Daoy (cell line): Measurements from ENCODE around the gene ACTL7B. TPM values are rescaled to one million over a fixed set of nuclear protein-coding genes. Genes with fewer than 3 reads are reported as not detected.
"Not testable (repeated sequence)": the region's sequence is repeated elsewhere in the genome, so short reads cannot be mapped to it uniquely, and the experiment has no call there.

Experiments used
- DNase-seq: peaks from one replicate; pipeline ENCODE4 v3.0.0-alpha.2; 2015; ENCODE audit warnings: low read depth
- total RNA-seq: library from RNA; depleted of rRNA; stranded (reverse); fragments of >200 nt; shearing (Covaris generic); gene quantifications from 2 replicates; pipeline ENCODE4 v1.2.3, GENCODE V29; 2014; rRNA removed

ACTL7B gene
- not detected in 2 replicates for total RNA-seq

- DNase-seq, result no peak
These were observed at the start of gene ACTL7B for GRCh38 chr9:108855888-108856287. TSS of gene ACTL7B (minus strand) at chr9:108855986. CDS start at chr9:108855930, 56 bp downstream.

DNA sequence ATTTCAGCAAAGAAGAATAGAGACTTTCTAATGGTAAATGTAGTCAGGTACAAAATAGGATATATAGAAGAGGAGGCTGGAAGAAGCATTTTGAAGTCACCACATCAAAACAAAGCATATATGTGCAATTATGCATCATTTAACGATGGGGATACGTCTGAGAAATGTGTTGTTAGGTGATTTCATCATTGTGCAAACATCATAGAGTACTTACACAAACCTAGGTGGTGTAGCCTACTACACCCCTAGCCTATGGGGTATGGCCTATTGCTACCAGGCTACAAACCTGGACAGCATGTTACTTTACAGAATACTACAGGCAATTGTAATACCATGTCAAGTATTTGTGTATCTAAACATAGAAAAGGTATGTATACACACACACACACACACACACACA, 49.7 kb upstream of the ACTL7B start:
- DNase-seq, result no peak

- DNase-seq, result no peak
These were observed 48.4 kb upstream of the ACTL7B start for GRCh38 chr9:108904161-108904560.

- DNase-seq, result no peak
These were observed 47.8 kb upstream of the ACTL7B start for GRCh38 chr9:108903420-108904103.

DNA sequence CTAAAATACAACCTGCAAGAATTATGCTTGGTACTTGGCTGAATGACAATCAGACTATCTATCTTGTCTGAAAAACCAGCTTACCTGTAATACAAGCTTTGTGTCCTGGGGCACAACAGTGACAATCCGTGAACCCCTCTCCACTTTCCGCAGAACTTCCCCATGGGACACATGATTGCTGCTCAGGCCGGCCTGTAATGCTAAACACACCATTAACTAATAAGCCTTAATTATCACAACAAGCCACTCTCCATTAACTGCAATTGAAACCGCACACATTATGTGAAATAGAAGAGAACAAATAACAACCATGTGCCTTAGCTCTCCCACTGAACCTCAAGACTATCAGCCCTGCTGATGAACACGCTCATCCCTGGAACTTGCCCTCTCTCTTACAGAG, 44.4 kb upstream of the ACTL7B start:
- no peak for DNase-seq

DNA sequence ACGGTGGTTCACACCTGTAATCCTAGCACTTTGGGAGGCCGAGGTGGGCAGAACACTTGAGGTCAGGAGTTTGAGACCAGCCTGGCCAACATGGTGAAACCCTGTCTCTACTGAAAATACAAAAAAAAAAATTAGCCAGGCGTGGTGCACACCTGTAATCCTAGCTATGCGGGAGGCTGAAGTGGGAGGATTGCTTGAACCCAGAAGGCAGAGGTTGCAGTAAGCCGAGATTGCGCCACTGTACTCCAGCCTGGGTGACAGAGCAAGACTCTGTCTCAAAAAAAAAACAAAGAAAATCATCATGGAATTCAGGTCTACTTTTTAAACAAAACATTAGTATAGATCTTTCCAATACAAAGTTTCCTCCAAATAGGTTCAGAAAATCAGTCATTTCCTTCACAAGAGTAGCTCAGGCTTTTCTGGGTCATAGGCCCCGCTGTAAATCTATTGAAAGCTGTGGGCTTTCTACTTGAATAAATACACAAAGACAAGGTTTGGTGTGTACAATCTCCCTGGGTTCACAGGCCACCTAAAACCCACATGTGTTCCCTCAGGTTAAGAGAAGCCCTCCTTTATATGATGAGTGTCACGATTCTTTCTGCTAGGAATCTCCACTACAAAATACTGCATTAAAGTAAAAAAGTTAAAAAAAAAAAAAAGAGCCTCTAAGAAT, 43.4 kb upstream of the ACTL7B start:
- not testable (repeated sequence) for DNase-seq

- no peak for DNase-seq
These were observed 41.7 kb upstream of the ACTL7B start for GRCh38 chr9:108897324-108898096.

- DNase-seq, result no peak
These were observed 38.6 kb upstream of the ACTL7B start for GRCh38 chr9:108894225-108894997.

DNA sequence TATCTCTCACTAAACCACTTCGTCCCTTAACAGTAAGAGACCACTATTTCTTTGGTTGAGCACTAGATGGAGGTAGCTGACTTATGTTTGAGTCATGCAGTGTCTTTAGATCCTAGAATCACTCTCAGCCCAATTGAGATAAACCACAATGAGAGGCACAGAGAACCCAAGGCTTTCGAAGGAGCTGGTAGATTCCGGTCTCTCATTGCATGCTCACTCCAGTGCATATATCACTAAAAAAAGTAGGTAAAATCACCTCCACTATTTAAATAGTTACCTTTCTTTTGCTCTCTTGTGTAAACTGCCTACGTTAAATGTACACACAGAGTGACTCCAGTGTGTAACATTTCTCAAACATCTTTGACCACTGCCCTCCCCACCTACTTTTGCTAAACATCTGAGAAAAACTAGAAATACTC, 33.9 kb upstream of the ACTL7B start:
- DNase-seq, result peak; percentile 31

GRCh38 chr9:108886594-108887271, 30.9 kb upstream of the ACTL7B start:
- not testable (repeated sequence) for DNase-seq

- peak; percentile 89 for DNase-seq
These were observed 30.0 kb upstream of the ACTL7B start for GRCh38 chr9:108885643-108886348.

GRCh38 chr9:108884701-108885100, 28.9 kb upstream of the ACTL7B start:
- DNase-seq, result no peak

GRCh38 chr9:108883085-108883484, 27.3 kb upstream of the ACTL7B start:
- DNase-seq, result no peak

DNA sequence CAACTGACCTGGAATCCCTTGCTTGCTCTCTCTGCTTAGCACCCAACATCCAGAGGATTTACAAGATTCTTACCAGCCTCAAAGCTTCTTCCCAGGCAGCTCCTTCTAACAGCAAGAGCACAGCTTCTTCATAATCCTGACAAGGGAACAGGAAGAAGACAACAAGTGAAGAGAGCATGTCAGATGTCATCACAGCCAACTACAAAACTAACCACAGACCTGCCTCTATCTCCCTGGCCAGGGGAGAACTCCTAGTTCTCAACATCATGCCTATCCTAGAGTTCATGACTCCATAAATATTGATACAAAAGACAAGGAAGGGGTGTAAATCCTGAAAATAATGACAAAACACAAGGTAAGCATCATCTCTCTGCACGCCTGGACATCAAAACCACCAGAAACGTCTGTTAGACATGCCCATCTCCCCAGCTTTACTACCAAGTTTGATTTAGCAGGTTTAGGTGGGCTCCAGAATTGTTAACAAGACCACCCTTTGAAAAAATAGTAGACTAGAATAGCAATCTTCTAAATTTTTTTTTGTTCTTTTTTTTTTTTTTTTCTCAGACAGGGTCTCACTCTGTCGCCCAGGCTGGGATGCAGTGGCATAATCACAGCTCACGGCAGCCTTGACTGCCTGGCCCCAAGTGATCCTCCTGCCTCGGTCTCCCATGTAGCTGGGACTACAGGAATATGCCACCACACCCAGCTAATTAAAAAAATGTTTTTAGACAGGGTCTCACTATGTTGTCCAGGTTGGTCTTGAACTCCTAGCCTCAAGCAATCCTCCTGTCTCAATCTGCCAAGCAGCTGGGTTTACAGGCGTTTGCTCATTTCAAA, 26.5 kb upstream of the ACTL7B start:
- DNase-seq, result no peak

DNA sequence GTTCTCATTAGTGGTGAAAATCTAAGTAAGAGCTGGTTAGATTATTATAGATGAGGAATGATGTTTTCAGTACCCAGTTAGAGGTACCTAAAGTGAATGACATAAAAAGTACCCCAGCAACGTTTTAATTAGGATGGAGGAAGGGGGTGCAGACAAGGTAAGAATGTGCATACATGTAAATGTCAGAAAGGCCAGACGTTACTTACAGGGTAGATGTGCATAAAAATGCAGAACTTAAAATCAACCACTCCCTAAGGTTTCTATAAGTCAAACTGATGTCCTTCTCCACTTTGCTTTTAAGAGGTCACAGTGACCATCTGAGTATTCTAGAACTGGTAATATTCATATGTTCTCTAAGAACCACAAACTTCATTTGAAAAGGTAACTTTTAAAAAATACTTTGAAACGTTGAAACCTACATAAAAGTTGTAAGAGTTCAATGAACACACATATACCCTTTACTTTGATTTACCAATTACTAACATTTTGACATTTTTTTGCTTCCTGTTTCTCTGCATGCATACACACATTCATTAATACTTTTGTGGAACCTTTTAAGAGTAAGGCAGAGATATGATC, 25.0 kb upstream of the ACTL7B start:
- DNase-seq, result no peak

DNA sequence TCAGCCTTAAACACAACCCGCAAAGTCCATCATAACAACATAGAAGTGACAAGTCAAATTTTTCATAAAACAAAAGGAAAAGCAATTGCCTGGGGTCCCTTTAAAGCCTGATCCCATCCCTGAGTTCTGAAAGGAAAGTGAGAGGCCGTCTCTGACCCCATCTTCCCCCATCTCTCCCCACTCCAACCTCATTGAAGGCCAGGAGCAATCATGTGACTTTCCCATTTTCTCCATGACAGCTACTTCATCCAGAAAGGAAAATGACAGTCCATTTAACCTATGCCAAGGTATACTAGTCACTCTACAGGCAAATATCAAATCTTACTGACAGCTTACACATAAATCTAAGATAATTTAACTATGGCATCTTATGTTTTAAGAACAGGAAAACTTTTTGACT, 21.7 kb upstream of the ACTL7B start:
- no peak for DNase-seq

GRCh38 chr9:108876425-108876824, 20.6 kb upstream of the ACTL7B start:
- DNase-seq, result no peak

DNA sequence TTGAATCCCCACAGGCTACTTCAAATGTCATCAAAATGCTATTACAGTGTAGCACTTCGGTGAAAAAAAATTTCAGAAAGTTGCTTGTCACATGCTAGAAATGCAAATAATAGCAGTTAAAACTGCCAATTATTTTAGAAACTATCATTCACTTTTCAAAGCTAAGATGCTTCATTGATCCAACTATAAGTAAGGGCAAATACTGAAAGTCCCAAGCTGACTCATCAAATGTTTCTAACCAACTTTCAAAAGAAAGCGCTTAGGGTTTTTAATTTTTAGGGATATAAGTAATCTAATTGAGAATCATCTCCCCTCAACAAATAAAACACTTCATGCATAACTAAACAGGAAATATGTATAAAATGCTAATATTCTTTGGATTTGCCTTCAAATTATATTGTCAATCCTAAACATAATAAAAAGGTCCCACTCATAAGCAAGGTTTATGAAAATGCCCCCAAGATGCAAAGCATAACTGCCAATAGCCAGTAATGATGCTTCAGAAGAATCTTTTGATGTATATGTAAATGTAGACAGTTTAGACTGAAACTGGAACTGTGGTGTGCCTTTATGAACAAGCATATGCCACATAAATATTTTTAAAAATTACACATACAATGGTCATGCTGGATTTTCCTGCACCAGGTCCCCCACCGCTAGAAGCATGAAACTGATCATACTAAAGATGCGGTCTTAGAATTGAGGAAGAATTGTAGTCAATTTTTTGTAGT, 18.4 kb upstream of the ACTL7B start:
- DNase-seq, result no peak
